ENCODE results near the gene GLYR1.

DNA sequence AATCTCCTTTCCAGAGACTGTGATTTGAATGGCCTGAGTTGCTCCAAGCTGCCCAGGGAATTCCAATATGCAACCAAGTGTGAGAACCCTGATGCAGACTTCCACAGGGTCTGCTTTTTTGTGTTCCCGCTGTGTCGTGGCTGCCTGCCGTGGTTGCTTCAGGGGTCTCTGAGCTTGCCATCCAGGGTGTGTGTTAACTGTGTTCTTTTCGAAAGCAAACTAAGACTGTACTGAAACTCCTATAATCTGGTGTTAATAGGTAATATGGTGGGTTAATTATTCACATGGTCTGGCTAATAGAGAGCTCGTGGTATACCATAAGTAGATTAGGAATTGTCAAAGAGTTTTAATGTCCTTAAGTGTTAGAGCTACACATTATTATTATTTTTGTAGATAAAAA is 20.9 kb upstream of the GLYR1 start:
- TF ChIP-seq, protein P1, sequence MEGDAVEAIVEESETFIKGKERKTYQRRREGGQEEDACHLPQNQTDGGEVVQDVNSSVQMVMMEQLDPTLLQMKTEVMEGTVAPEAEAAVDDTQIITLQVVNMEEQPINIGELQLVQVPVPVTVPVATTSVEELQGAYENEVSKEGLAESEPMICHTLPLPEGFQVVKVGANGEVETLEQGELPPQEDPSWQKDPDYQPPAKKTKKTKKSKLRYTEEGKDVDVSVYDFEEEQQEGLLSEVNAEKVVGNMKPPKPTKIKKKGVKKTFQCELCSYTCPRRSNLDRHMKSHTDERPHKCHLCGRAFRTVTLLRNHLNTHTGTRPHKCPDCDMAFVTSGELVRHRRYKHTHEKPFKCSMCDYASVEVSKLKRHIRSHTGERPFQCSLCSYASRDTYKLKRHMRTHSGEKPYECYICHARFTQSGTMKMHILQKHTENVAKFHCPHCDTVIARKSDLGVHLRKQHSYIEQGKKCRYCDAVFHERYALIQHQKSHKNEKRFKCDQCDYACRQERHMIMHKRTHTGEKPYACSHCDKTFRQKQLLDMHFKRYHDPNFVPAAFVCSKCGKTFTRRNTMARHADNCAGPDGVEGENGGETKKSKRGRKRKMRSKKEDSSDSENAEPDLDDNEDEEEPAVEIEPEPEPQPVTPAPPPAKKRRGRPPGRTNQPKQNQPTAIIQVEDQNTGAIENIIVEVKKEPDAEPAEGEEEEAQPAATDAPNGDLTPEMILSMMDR (IDR thresholded peaks at IDR 0.05), result no peak
- TF ChIP-seq EZH2 (IDR thresholded peaks at IDR 0.05; ENCODE audit: borderline replicate concordance, insufficient read depth, low read depth, low read length, poor library complexity, severe bottlenecking), result no peak

All from B cell (primary cell).